NCI-H524 treated with DMSO at 0.1 percent for 48 hours (cell line): ENCODE results near the gene EDIL3.
"Not testable (repeated sequence)": the region's sequence is repeated elsewhere in the genome, so short reads cannot be mapped to it uniquely, and the experiment has no call there.

ENCODE experiments used
- DNase-seq: peaks from one replicate; lab custom pipeline; 2025; lab: John Stamatoyannopoulos, UW

EDIL3 gene

GRCh38 chr5:84378961-84379360 is 5.7 kb downstream of the EDIL3 start:
- DNase-seq = no peak

- no peak for DNase-seq
These were observed 6.3 kb downstream of the EDIL3 start for GRCh38 chr5:84378420-84378819.

GRCh38 chr5:84376346-84376745 is 8.3 kb downstream of the EDIL3 start:
- no peak for DNase-seq

GRCh38 chr5:84374568-84374967 is 10.1 kb downstream of the EDIL3 start:
- DNase-seq = no peak

- no peak for DNase-seq
These were observed 11.2 kb downstream of the EDIL3 start for GRCh38 chr5:84373506-84373905.

- DNase-seq = no peak
These were observed 12.5 kb downstream of the EDIL3 start for GRCh38 chr5:84372066-84372695.

- no peak for DNase-seq
These were observed 14.5 kb downstream of the EDIL3 start for GRCh38 chr5:84370176-84370575.

- DNase-seq = no peak
These were observed 20.6 kb downstream of the EDIL3 start for GRCh38 chr5:84364043-84364442.

- DNase-seq = no peak
These were observed 22.5 kb downstream of the EDIL3 start for GRCh38 chr5:84362061-84362720.

GRCh38 chr5:84361572-84361971 is 23.1 kb downstream of the EDIL3 start:
- no peak for DNase-seq

- DNase-seq = no peak
These were observed 24.6 kb downstream of the EDIL3 start for GRCh38 chr5:84360056-84360455.

- no peak for DNase-seq
These were observed 30.6 kb downstream of the EDIL3 start for GRCh38 chr5:84354101-84354500.

GRCh38 chr5:84344788-84345187 is 39.9 kb downstream of the EDIL3 start:
- DNase-seq = no peak

- DNase-seq = no peak
These were observed 41.5 kb downstream of the EDIL3 start for GRCh38 chr5:84343171-84343570.

- DNase-seq = no peak
These were observed 52.6 kb downstream of the EDIL3 start for GRCh38 chr5:84332106-84332505.

- no peak for DNase-seq
These were observed 57.1 kb downstream of the EDIL3 start for GRCh38 chr5:84327591-84327990.

- DNase-seq = no peak
These were observed 62.0 kb downstream of the EDIL3 start for GRCh38 chr5:84322646-84323045.

GRCh38 chr5:84317826-84318225 is 66.9 kb downstream of the EDIL3 start:
- DNase-seq = not testable (repeated sequence)

- not testable (repeated sequence) for DNase-seq
These were observed 72.4 kb downstream of the EDIL3 start for GRCh38 chr5:84312280-84312679.

- not testable (repeated sequence) for DNase-seq
These were observed 74.8 kb downstream of the EDIL3 start for GRCh38 chr5:84309850-84310249.

GRCh38 chr5:84306601-84307000 is 78.1 kb downstream of the EDIL3 start:
- no peak for DNase-seq

- DNase-seq = no peak
These were observed 80.1 kb downstream of the EDIL3 start for GRCh38 chr5:84304599-84304998.

- no peak for DNase-seq
These were observed 81.4 kb downstream of the EDIL3 start for GRCh38 chr5:84303315-84303714.

- DNase-seq = no peak
These were observed 83.1 kb downstream of the EDIL3 start for GRCh38 chr5:84301535-84301934.
